Measurements from ENCODE around the gene GYG2. TPM values are rescaled to one million over a fixed set of nuclear protein-coding genes. Genes with fewer than 3 reads are reported as not detected.
A peak's percentile ranks its signal among the peaks of the same experiment; 100 is the strongest.
"Not testable (repeated sequence)": the region's sequence is repeated elsewhere in the genome, so short reads cannot be mapped to it uniquely, and the experiment has no call there.

The GYG2 gene
- total RNA-seq, 2 donors from 2014 or later: 21.1 to 24.8 TPM

GRCh38 chrX:2857566-2857965 lies 28.8 kb downstream of the GYG2 start:
- DNase-seq: no peak
- intact Hi-C loops (cut with DNase I): no loop called here
- no peak for ATAC-seq

GRCh38 chrX:2859197-2859797 lies 30.6 kb downstream of the GYG2 start:
- ATAC-seq: no peak
- no peak for DNase-seq
- intact Hi-C loops (cut with DNase I): no loop called here

DNA sequence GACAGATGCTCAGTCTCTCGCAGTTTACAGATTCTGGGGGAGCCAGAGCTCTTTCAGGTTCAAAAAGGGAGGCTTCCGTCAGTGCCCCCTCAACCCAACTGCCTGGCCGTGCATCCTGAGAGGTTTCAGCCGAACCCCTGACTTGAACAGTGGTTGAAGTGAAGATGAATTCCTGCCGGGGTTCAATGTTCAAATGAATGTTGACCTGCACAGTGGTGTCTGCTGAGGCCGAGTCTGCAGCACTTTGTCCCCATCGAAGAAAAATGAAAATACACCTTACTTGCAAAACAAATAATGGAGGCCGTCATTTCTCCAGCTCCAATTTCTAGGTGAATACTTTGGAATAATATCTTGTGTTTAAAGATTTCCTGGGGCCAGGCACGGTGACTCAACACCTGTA lies 33.7 kb downstream of the GYG2 start:
- no peak for ATAC-seq
- intact Hi-C loops (cut with DNase I): no loop called here
- DNase-seq: no peak

- DNase-seq (no peak), ATAC-seq (no peak)
- intact Hi-C loops (cut with DNase I): no loop called here
Measured at GRCh38 chrX:2863646-2864045, 34.9 kb downstream of the GYG2 start.

- ATAC-seq (no peak), DNase-seq (no peak)
- intact Hi-C loops (cut with DNase I): no loop called here
Measured at GRCh38 chrX:2867206-2867605, 38.5 kb downstream of the GYG2 start.

- ATAC-seq (no peak), DNase-seq (no peak)
- intact Hi-C loops (cut with DNase I): no loop called here
Measured at GRCh38 chrX:2870650-2871049, 41.9 kb downstream of the GYG2 start.

GRCh38 chrX:2871831-2872230 lies 43.1 kb downstream of the GYG2 start:
- intact Hi-C loops (cut with DNase I): no loop called here
- DNase-seq (no peak), ATAC-seq (no peak)

GRCh38 chrX:2872671-2873277 lies 44.0 kb downstream of the GYG2 start:
- intact Hi-C loops (cut with DNase I): no loop called here
- DNase-seq (no peak), ATAC-seq (no peak)

- no peak for DNase-seq
- ATAC-seq: no peak
- intact Hi-C loops (cut with DNase I): no loop called here
Measured at GRCh38 chrX:2874222-2875135, 45.7 kb downstream of the GYG2 start.

DNA sequence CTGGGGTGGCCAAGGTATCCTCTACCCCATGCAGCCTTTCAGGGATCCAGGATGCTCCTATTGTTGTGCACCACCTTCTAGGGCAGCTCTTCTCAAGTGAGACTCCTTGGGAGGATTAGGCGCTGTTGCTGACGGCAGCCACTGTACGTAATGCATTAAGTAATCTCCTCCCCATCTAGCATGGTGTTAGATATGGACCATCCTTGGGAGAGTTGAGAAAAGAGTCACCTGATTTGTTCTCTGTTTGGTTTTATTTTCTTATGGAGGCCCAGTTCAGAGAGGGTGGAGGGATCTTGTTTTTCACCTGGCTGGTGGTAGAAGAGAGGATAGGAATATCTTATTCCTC lies 46.4 kb downstream of the GYG2 start:
- DNase-seq (no peak), ATAC-seq (no peak)
- intact Hi-C loops (cut with DNase I): no loop called here

DNA sequence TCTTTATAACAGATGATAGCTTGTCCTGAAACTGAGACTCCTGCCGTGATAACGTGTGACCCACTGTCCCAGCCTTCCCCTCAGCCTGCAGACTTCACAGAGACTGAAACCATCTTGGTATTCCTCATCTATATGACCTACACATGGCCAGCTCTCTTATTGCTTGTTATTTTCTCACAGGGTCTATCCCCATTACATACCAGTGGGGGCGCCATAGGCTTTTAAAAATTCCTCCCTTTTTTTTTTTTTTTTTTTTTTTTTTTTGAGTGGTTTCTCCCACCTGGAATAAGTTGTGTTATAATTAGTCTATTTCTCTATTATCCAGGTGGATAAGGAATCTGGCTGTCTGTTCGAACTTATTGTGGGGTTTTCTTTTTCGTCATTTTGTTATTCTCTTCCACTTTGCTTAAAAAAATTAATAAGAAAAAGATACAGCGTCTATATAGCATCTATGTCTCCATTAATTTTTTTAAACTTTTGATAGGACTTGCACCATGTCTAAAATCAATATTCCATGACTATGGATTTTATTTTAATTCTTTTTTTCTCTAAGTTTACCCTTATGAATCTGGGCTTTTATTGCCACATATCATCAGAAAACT lies 47.2 kb downstream of the GYG2 start:
- DNase-seq (no peak), ATAC-seq (no peak)
- intact Hi-C loops (cut with DNase I): no loop called here

DNA sequence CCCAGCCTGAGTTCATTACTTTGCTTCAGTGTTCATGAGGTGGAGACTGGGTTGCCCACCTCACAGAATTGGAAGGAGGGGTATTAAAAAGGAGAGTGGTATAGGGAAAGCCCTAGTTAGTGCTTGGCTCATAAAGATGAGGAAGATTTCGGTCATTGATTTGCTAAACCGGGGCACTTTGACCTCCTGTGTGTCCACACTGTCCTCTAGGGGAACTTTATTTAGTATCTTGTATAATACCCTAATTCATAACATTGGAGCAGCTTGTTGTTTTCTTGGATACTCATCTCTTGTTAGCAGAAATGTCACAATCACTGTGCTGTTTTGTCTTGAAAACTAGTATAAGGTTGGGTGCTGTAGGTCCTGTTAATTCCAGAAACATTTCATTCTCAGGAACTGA lies 49.8 kb downstream of the GYG2 start:
- DNase-seq (no peak), ATAC-seq (no peak)
- intact Hi-C loops (cut with DNase I): no loop called here

- intact Hi-C loops (cut with DNase I): no loop called here
- DNase-seq: no peak
- ATAC-seq: no peak
Measured at GRCh38 chrX:2879670-2880069, 50.9 kb downstream of the GYG2 start.

GRCh38 chrX:2883770-2884169 lies 55.0 kb downstream of the GYG2 start:
- ATAC-seq (no peak), DNase-seq (no peak)
- intact Hi-C loops (cut with DNase I): no loop called here

- intact Hi-C loops (cut with DNase I): no loop called here
- DNase-seq (no peak), ATAC-seq (peak in 1 of 2 donors; percentile 55)
Measured at GRCh38 chrX:2888309-2888708, 59.6 kb downstream of the GYG2 start.

DNA sequence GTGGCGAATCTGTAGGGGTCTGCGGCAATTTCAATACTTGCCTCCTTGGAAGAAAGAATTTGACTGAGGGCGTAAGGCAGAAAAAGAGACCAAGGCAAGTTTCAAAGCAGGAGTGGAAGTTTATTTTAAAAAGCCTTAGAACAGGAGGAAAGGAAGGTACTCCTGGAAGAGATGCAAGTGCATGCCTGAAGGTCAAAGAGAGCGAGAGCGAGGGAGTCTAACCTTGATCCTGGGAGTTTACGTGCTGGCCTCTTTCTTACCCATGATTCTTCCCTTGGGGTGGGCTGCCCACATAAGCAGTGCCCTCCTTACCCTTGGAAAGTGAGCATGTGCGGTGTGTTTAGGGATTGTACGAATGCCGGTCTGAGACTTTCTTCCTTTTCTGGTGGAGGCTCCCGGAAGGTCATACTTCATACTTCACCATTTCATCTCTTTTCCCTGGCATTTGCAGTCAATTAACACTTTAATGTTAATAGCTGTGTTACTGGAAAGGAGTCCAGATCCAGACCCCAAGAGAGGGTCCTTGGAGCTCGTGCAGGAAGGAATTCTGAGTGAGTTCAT lies 60.4 kb downstream of the GYG2 start:
- intact Hi-C loops (cut with DNase I): no loop called here
- no peak for DNase-seq
- no peak for ATAC-seq

DNA sequence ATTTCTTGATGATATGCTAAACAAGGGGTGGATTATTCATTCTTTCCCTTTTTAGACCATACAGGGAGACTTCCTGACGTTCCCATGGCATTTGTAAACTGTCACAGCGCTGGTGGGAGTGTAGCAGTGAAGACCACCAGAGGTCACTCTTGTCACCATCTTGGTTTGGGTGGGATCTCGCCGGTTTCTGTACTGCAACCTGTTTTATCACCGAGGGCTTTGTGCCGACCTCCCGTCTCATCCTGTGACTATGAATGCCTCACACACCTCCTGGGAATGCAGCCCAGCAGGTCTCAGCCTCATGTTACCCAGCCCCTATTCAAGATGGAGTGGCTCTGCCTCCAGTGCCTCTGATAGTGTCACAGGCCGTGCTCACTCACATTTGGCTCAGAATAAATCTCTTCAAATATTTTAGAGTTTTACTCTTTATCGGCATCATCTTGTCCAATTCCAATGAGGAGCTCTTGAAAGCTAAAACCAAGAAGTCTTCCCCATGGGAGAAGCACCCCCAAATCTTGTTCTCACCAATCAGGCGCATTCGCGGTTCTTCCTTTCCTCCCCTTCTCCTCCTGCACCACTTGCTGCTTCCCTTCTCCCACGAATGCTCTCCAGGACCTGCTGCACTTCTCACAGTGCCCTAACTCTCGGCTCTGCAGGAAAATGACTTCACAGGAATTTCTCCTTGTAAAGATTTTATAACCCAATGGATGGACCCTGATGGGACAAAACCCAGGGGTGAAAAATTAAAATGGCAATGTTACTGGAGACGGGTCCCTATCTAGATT lies 61.2 kb downstream of the GYG2 start:
- DNase-seq; intact Hi-C loops (cut with DNase I): not testable (repeated sequence)
- peak; percentile 15 to 46 for ATAC-seq

GRCh38 chrX:2890536-2891460 lies 62.1 kb downstream of the GYG2 start:
- DNase-seq; ATAC-seq; intact Hi-C loops (cut with DNase I): not testable (repeated sequence)
